K562 (cell line): ENCODE measurements around the gene RNF123. TPM values are rescaled to one million over a fixed set of nuclear protein-coding genes. Genes with fewer than 3 reads are reported as not detected.

Experiments used
- CREM ChIP-seq: IDR thresholded peaks from 2 replicates; pipeline ENCODE4 v1.6.1; 2014; ENCODE audit warnings: antibody characterized with exemption, low read depth
- ELF2 ChIP-seq: fragments of 250-450 bp; sonication (Bioruptor Pico); IDR thresholded peaks from 2 replicates; pipeline ENCODE4 v1.5.0; 2021; ENCODE audit warnings: mild to moderate bottlenecking
- ETV6 ChIP-seq, 3 experiments: fragments of 150-350 bp in 1 of 3; sonication (generic) in 1 of 3; formaldehyde crosslinking in 1 of 3; IDR thresholded peaks; 2 replicates each; pipeline versions ENCODE4 v1.6.1 to v1.8.0; 2014 to 2022; ENCODE audit warnings: borderline replicate concordance in 2 of 3, low read depth in 2 of 3, antibody characterized with exemption in 1 of 3, low read length in 1 of 3, mild to moderate bottlenecking in 1 of 3, missing genetic modification reagents in 1 of 3
- HNRNPLL ChIP-seq: fragments of 200-400 bp; formaldehyde crosslinking; IDR thresholded peaks from 2 replicates; pipeline ENCODE4 v1.6.1; 2017; ENCODE audit warnings: low read length, low read depth, mild to moderate bottlenecking; ENCODE audit not compliant: poor library complexity, severe bottlenecking
- LEF1 ChIP-seq: fragments of 450-650 bp; IDR thresholded peaks from 2 replicates; pipeline ENCODE4 v1.6.1; 2016; ENCODE audit warnings: mild to moderate bottlenecking
- NCOA6 ChIP-seq: fragments of 450-650 bp; IDR thresholded peaks from 2 replicates; pipeline ENCODE4 v1.6.1; 2017; ENCODE audit warnings: mild to moderate bottlenecking
- PHTF2 ChIP-seq: fragments of 250-450 bp; sonication (Bioruptor Pico); IDR thresholded peaks from 2 replicates; pipeline ENCODE4 v1.5.0; 2021; ENCODE audit warnings: mild to moderate bottlenecking
- POLR2AphosphoS5 ChIP-seq: IDR thresholded peaks from 2 replicates; pipeline ENCODE4 v1.6.1; 2011; ENCODE audit warnings: mild to moderate bottlenecking, low read depth, low read length, moderate library complexity; ENCODE audit not compliant: control insufficient read depth, insufficient read depth
- RBM22 ChIP-seq: fragments of 200-400 bp; formaldehyde crosslinking; IDR thresholded peaks from 2 replicates; pipeline ENCODE4 v1.6.1; 2018; ENCODE audit warnings: low read length, low read depth; ENCODE audit not compliant: poor library complexity, severe bottlenecking
- RCOR1 ChIP-seq, 2 experiments: IDR thresholded peaks; 2 replicates each; pipeline ENCODE4 v1.6.1; 2012; ENCODE audit warnings: low read depth in 2 of 2, low read length in 2 of 2, borderline replicate concordance in 1 of 2, improper control_type of control experiment in 1 of 2
- SIN3B ChIP-seq: fragments of 450-650 bp; IDR thresholded peaks from 2 replicates; pipeline ENCODE4 v1.6.1; 2017; ENCODE audit warnings: low read depth, mild to moderate bottlenecking, moderate library complexity
- TAF1 ChIP-seq: IDR thresholded peaks from 2 replicates; pipeline ENCODE4 v1.6.1; 2011; ENCODE audit warnings: mild to moderate bottlenecking, low read length, moderate library complexity; ENCODE audit not compliant: insufficient read depth, control insufficient read depth, severe bottlenecking; ENCODE audit errors: extremely low read depth
- TSC22D4 ChIP-seq: fragments of 450-650 bp; IDR thresholded peaks from 2 replicates; pipeline ENCODE4 v1.6.1; 2016; ENCODE audit warnings: missing genetic modification characterization, missing biosample characterization, control low read depth
- WHSC1 ChIP-seq: IDR thresholded peaks from one replicate; pipeline ENCODE4 v1.6.1; 2012; ENCODE audit warnings: low read length, control low read depth, inconsistent platforms
- ZNF263 ChIP-seq: sonication (generic); formaldehyde crosslinking; IDR thresholded peaks from 2 replicates; pipeline ENCODE4 v1.8.0; 2022; ENCODE audit warnings: mild to moderate bottlenecking, missing genetic modification reagents, borderline replicate concordance
- ZNF41 ChIP-seq: fragments of 250-450 bp; sonication (Bioruptor Pico); conservative IDR thresholded peaks from 2 replicates; pipeline ENCODE4 v1.4.0; 2020; ENCODE audit warnings: mild to moderate bottlenecking
- polyA plus RNA-seq, 8 experiments: library from polyadenylated mRNA; depleted of rRNA in 4 of 8; stranded (reverse) in 5 of 8; unstranded in 3 of 8; fragments of >200 nt; fragmentation: Nextera tagmentation in 2 of 8; fragmentation: Illumina TruSeq in 1 of 8; extraction: Ambion mirVana in 2 of 8; extraction: Trizol in 1 of 8; gene quantifications; 2 replicates each; pipeline versions ENCODE4 v1.2.1 to v1.2.3, GENCODE V29; 2011 to 2014; ENCODE audit warnings: inconsistent platforms in 1 of 8, missing spikeins in 1 of 8
- total RNA-seq, 7 experiments: library from RNA; depleted of rRNA in 6 of 7; stranded (reverse); fragments of >200 nt in 6 of 7; fragmentation: Illumina TruSeq in 2 of 7; extraction: Trizol in 2 of 7; gene quantifications; 2 replicates each; pipeline versions ENCODE4 v1.2.1 to v1.2.3, GENCODE V29; 2011 to 2021; ENCODE audit warnings: low replicate concordance in 1 of 7
- TF ChIP-seq, protein P1 (sequence below): fragments of 250-450 bp; sonication (Bioruptor Pico); IDR thresholded peaks from 2 replicates; pipeline ENCODE4 v1.4.0; 2020; ENCODE audit warnings: mild to moderate bottlenecking
- TF ChIP-seq, protein P2 (sequence below): sonication (generic); formaldehyde crosslinking; IDR thresholded peaks from 2 replicates; pipeline ENCODE4 v1.8.0; 2022; ENCODE audit warnings: missing genetic modification reagents, mild to moderate bottlenecking, moderate library complexity, borderline replicate concordance
- TF ChIP-seq, protein P3 (sequence below), 2 experiments: fragments of 450-650 bp; IDR thresholded peaks; 2 replicates each; pipeline ENCODE4 v1.6.1; 2016
- TF ChIP-seq, protein P4 (sequence below): fragments of 450-650 bp; IDR thresholded peaks from 2 replicates; pipeline ENCODE4 v1.6.1; 2016; ENCODE audit warnings: borderline replicate concordance

The RNF123 gene
- total and polyA plus RNA-seq, 9 of the 15 experiments (the other 6 are each of a cell fraction or from before 2014, with no cell fraction given), result 8.7 to 53.1 (median 17.5) TPM

DNA sequence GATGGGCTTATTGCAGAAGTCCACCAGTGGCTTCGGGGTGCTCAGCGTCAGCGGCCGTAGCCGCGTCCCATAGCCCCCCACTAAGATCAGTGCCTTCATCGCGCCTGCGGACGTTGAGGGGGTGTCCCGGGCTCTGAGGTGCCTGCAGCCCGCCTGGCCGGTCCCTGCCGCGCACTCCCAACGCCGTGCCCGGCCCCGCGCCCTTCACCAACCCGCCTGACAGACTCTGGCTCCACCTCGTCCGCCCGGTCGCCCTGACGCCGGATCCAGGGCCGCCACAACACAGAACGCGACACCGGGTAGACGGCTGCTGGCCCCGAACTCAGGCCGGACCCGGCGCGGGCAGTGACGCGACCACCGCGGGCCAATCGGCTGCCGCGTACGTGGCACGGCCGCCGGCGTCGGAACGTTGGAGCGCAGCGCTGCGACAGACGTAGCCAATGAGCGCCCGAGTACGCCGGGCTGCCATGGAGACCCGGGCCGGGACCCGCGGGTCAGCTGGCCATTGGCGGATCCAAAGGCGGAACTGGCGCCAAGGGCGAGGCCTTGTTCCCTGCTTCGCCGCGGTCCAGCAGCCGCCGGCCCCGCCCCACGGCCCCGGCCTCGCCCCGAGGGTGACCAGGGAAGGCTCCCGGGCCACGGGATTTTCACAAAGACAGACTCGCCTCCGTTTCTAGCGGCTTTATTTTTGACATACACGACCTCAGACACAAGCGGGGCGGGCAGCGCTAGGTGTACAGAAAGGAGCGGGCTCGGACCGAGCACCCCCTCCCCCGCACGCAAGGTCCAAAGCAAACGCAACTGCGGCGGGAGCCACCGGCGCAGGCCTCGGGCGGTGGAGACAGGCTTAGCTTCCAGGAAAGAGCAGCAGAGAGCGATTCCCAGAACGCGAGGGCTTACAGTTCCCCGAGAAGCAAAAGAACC is 34.5 kb downstream of the RNF123 start, which contains the start of gene GMPPB (continued):
- TF ChIP-seq, protein P1, sequence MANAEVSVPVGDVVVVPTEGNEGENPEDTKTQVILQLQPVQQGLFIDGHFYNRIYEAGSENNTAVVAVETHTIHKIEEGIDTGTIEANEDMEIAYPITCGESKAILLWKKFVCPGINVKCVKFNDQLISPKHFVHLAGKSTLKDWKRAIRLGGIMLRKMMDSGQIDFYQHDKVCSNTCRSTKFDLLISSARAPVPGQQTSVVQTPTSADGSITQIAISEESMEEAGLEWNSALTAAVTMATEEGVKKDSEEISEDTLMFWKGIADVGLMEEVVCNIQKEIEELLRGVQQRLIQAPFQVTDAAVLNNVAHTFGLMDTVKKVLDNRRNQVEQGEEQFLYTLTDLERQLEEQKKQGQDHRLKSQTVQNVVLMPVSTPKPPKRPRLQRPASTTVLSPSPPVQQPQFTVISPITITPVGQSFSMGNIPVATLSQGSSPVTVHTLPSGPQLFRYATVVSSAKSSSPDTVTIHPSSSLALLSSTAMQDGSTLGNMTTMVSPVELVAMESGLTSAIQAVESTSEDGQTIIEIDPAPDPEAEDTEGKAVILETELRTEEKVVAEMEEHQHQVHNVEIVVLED (CRISPR knock-in tag), result peak; percentile 99
- TF ChIP-seq, protein P2, sequence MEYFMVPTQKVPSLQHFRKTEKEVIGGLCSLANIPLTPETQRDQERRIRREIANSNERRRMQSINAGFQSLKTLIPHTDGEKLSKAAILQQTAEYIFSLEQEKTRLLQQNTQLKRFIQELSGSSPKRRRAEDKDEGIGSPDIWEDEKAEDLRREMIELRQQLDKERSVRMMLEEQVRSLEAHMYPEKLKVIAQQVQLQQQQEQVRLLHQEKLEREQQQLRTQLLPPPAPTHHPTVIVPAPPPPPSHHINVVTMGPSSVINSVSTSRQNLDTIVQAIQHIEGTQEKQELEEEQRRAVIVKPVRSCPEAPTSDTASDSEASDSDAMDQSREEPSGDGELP (CRISPR knock-in tag), result peak; percentile 94
- TF ChIP-seq RCOR1 (IDR thresholded peaks at IDR 0.05; ENCODE audit: borderline replicate concordance in 1 of 2, low read depth in 2 of 2, low read length in 2 of 2), result 0 out of 4 replicates have a peak, but pooled peaks of 1 of the 2 experiments have one; percentile 2
- TF ChIP-seq, protein P3, sequence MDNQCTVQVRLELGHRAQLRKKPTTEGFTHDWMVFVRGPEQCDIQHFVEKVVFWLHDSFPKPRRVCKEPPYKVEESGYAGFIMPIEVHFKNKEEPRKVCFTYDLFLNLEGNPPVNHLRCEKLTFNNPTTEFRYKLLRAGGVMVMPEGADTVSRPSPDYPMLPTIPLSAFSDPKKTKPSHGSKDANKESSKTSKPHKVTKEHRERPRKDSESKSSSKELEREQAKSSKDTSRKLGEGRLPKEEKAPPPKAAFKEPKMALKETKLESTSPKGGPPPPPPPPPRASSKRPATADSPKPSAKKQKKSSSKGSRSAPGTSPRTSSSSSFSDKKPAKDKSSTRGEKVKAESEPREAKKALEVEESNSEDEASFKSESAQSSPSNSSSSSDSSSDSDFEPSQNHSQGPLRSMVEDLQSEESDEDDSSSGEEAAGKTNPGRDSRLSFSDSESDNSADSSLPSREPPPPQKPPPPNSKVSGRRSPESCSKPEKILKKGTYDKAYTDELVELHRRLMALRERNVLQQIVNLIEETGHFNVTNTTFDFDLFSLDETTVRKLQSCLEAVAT (IDR thresholded peaks at IDR 0.05), result peak in 1 of 2 experiments; percentile 80; a peak in 2 of 4 replicates
- TF ChIP-seq NCOA6, result peak; percentile 96
- TF ChIP-seq TAF1, result peak; percentile 4
- TF ChIP-seq RBM22, result peak; percentile 88
- TF ChIP-seq POLR2AphosphoS5, result peak; percentile 3; the same call in 1 of the 2 replicates
- TF ChIP-seq PHTF2, result no peak
- peak; percentile 98 for TF ChIP-seq CREM
- no peak for TF ChIP-seq TSC22D4 (tag)
- no peak for TF ChIP-seq ETV6 (IDR thresholded peaks at IDR 0.05; ENCODE audit: borderline replicate concordance in 1 of 2, low read depth in 2 of 2, low read length in 1 of 2)
- TF ChIP-seq ETV6 (CRISPR knock-in tag; IDR thresholded peaks at IDR 0.05; ENCODE audit: borderline replicate concordance), result peak; percentile 82; the same call in 1 of the 2 replicates
- no peak for TF ChIP-seq WHSC1
- TF ChIP-seq HNRNPLL, result peak; percentile 89
- peak; percentile 46; the same call in 1 of the 2 replicates for TF ChIP-seq ZNF263 (CRISPR knock-in tag)
- TF ChIP-seq ZNF41 (CRISPR knock-in tag), result no peak
- peak; percentile 96 for TF ChIP-seq SIN3B
- TF ChIP-seq ELF2 (CRISPR knock-in tag), result 0 out of 2 replicates have a peak, but pooled peaks have one; percentile 36
- TF ChIP-seq, protein P4, sequence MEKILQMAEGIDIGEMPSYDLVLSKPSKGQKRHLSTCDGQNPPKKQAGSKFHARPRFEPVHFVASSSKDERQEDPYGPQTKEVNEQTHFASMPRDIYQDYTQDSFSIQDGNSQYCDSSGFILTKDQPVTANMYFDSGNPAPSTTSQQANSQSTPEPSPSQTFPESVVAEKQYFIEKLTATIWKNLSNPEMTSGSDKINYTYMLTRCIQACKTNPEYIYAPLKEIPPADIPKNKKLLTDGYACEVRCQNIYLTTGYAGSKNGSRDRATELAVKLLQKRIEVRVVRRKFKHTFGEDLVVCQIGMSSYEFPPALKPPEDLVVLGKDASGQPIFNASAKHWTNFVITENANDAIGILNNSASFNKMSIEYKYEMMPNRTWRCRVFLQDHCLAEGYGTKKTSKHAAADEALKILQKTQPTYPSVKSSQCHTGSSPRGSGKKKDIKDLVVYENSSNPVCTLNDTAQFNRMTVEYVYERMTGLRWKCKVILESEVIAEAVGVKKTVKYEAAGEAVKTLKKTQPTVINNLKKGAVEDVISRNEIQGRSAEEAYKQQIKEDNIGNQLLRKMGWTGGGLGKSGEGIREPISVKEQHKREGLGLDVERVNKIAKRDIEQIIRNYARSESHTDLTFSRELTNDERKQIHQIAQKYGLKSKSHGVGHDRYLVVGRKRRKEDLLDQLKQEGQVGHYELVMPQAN, result peak; percentile 55; the same call in 1 of the 2 replicates
- peak; percentile 47; the same call in 1 of the 2 replicates for TF ChIP-seq LEF1
